ENCODE measurements around the gene TOM1.

- TF ChIP-seq, protein P1, sequence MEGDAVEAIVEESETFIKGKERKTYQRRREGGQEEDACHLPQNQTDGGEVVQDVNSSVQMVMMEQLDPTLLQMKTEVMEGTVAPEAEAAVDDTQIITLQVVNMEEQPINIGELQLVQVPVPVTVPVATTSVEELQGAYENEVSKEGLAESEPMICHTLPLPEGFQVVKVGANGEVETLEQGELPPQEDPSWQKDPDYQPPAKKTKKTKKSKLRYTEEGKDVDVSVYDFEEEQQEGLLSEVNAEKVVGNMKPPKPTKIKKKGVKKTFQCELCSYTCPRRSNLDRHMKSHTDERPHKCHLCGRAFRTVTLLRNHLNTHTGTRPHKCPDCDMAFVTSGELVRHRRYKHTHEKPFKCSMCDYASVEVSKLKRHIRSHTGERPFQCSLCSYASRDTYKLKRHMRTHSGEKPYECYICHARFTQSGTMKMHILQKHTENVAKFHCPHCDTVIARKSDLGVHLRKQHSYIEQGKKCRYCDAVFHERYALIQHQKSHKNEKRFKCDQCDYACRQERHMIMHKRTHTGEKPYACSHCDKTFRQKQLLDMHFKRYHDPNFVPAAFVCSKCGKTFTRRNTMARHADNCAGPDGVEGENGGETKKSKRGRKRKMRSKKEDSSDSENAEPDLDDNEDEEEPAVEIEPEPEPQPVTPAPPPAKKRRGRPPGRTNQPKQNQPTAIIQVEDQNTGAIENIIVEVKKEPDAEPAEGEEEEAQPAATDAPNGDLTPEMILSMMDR (conservative IDR thresholded peaks at IDR 0.05; ENCODE audit: low read depth, low read length): no peak
- no peak for TF ChIP-seq EZH2 (IDR thresholded peaks at IDR 0.05; ENCODE audit: low read length, unreplicated experiment)
- TF ChIP-seq EZH2phosphoT487 (IDR thresholded peaks at IDR 0.05; ENCODE audit: borderline replicate concordance, low read length): no peak
These were observed 449 bp upstream of the TOM1 start for GRCh38 chr22:35299217-35299672.
